SK-N-SH treated with all-trans-retinoic acid at 6 μM for 48 hours (cell line): ENCODE data around the gene ELF1.

Source experiments
- ATAC-seq: fragments of 200-7000 bp; cut with Tn5 transposase; 3 replicates; pipeline ENCODE4 v1.9.1; 2020; ENCODE audit warnings: mild to moderate bottlenecking, moderate library complexity
- ARNTL ChIP-seq: fragments of 450-650 bp; formaldehyde crosslinking; IDR thresholded peaks from 2 replicates; pipeline ENCODE4 v1.5.0; 2020; ENCODE audit warnings: low read depth, mild to moderate bottlenecking, moderate library complexity, borderline replicate concordance
- BACH2 ChIP-seq: fragments of 250-450 bp; sonication (Bioruptor Pico); IDR thresholded peaks from 2 replicates; pipeline ENCODE4 v1.9.0; 2021; ENCODE audit warnings: mild to moderate bottlenecking, borderline replicate concordance
- CREB5 ChIP-seq: fragments of 250-450 bp; sonication (Bioruptor Pico); IDR thresholded peaks from 2 replicates; pipeline ENCODE4 v1.5.1; 2020; ENCODE audit warnings: low read depth, mild to moderate bottlenecking, moderate library complexity
- ESRRG ChIP-seq: fragments of 250-450 bp; sonication (Bioruptor Pico); IDR thresholded peaks from 2 replicates; pipeline ENCODE4 v1.6.1; 2021; ENCODE audit warnings: mild to moderate bottlenecking
- GLIS3 ChIP-seq: fragments of 250-450 bp; sonication (Bioruptor Pico); IDR thresholded peaks from 2 replicates; pipeline ENCODE4 v1.5.0; 2020; ENCODE audit warnings: mild to moderate bottlenecking, moderate library complexity
- ISL1 ChIP-seq: fragments of 250-450 bp; sonication (Bioruptor Pico); IDR thresholded peaks from 2 replicates; pipeline ENCODE4 v2.1.2; 2022; ENCODE audit warnings: mild to moderate bottlenecking, moderate library complexity
- OSR1 ChIP-seq: fragments of 250-450 bp; sonication (Bioruptor Pico); IDR thresholded peaks from 2 replicates; pipeline ENCODE4 v1.8.0; 2022; ENCODE audit warnings: moderate library complexity, mild to moderate bottlenecking, inconsistent platforms
- PATZ1 ChIP-seq: fragments of 250-450 bp; sonication (Bioruptor Pico); IDR thresholded peaks from 2 replicates; pipeline ENCODE4 v1.8.0; 2020; ENCODE audit warnings: mild to moderate bottlenecking, moderate library complexity, borderline replicate concordance
- POU6F1 ChIP-seq: fragments of 250-450 bp; sonication (Bioruptor Pico); IDR thresholded peaks from 2 replicates; pipeline ENCODE4 v1.8.0; 2021; ENCODE audit warnings: low read depth, mild to moderate bottlenecking, moderate library complexity, borderline replicate concordance
- PPARA ChIP-seq: fragments of 250-450 bp; sonication (Bioruptor Pico); IDR thresholded peaks from 2 replicates; pipeline ENCODE4 v1.5.0; 2020; ENCODE audit warnings: mild to moderate bottlenecking, borderline replicate concordance
- RARB ChIP-seq: fragments of 250-450 bp; sonication (Bioruptor Pico); IDR thresholded peaks from 2 replicates; pipeline ENCODE4 v1.8.0; 2021; ENCODE audit warnings: mild to moderate bottlenecking, moderate library complexity
- TCF4 ChIP-seq: fragments of 250-450 bp; sonication (Bioruptor Pico); IDR thresholded peaks from 2 replicates; pipeline ENCODE4 v1.8.0; 2021; ENCODE audit warnings: mild to moderate bottlenecking, moderate library complexity, borderline replicate concordance
- TOX ChIP-seq: fragments of 250-450 bp; sonication (Bioruptor Pico); IDR thresholded peaks from 2 replicates; pipeline ENCODE4 v1.8.0; 2021; ENCODE audit warnings: mild to moderate bottlenecking, moderate library complexity, borderline replicate concordance
- TSHZ2 ChIP-seq: fragments of 250-450 bp; sonication (Bioruptor Pico); IDR thresholded peaks from 2 replicates; pipeline ENCODE4 v1.5.0; 2020; ENCODE audit warnings: mild to moderate bottlenecking, moderate library complexity
- ZC3H10 ChIP-seq: fragments of 250-450 bp; sonication (Bioruptor Pico); IDR thresholded peaks from 2 replicates; pipeline ENCODE4 v1.5.1; 2021; ENCODE audit warnings: mild to moderate bottlenecking, moderate library complexity
- ZFP3 ChIP-seq: fragments of 250-450 bp; sonication (Bioruptor Pico); IDR thresholded peaks from 2 replicates; pipeline ENCODE4 v1.5.0; 2020; ENCODE audit warnings: mild to moderate bottlenecking, moderate library complexity
- ZFP30 ChIP-seq: fragments of 450-650 bp; formaldehyde crosslinking; IDR thresholded peaks from 2 replicates; pipeline ENCODE4 v1.5.0; 2022; ENCODE audit warnings: mild to moderate bottlenecking, moderate library complexity
- ZNF565 ChIP-seq: fragments of 450-650 bp; formaldehyde crosslinking; conservative IDR thresholded peaks from 2 replicates; pipeline ENCODE4 v1.5.0; 2020; ENCODE audit warnings: low read depth, mild to moderate bottlenecking, moderate library complexity
- ZNF70 ChIP-seq: fragments of 450-650 bp; formaldehyde crosslinking; IDR thresholded peaks from 2 replicates; pipeline ENCODE4 v1.5.0; 2020; ENCODE audit warnings: mild to moderate bottlenecking, moderate library complexity
- ZNF8 ChIP-seq: fragments of 450-650 bp; formaldehyde crosslinking; IDR thresholded peaks from 2 replicates; pipeline ENCODE4 v1.5.0; 2020; ENCODE audit warnings: mild to moderate bottlenecking, moderate library complexity

Gene ELF1

GRCh38 chr13:41013835-41014234 lies 5.3 kb downstream of the ELF1 start (continued):
- TF ChIP-seq POU6F1 (CRISPR knock-in tag) = no peak
- no peak for TF ChIP-seq ZFP30 (CRISPR knock-in tag)
- TF ChIP-seq ZNF70 (CRISPR knock-in tag) = no peak
- TF ChIP-seq OSR1 (CRISPR knock-in tag) = no peak
- TF ChIP-seq RARB (CRISPR knock-in tag) = no peak
- TF ChIP-seq ZFP3 (CRISPR knock-in tag) = no peak
- no peak for TF ChIP-seq ZNF8 (CRISPR knock-in tag)
- TF ChIP-seq ZC3H10 (CRISPR knock-in tag) = no peak
- TF ChIP-seq PPARA = no peak
- no peak for TF ChIP-seq BACH2 (CRISPR knock-in tag)
- TF ChIP-seq, all 23 proteins: peak for 0

GRCh38 chr13:41012536-41012935 lies 6.6 kb downstream of the ELF1 start:
- TF ChIP-seq ESRRG (CRISPR knock-in tag) (no peak), TSHZ2 (CRISPR knock-in tag) (no peak), BACH2 (CRISPR knock-in tag) (no peak), GLIS3 (CRISPR knock-in tag) (no peak), ZNF565 (no peak), PATZ1 (CRISPR knock-in tag) (no peak), ZNF8 (CRISPR knock-in tag) (no peak), PPARA (no peak), ZFP30 (CRISPR knock-in tag) (no peak), ZNF70 (CRISPR knock-in tag) (no peak)
- TF ChIP-seq, all 23 proteins: peak for 0
- ATAC-seq = no peak

GRCh38 chr13:41011382-41011956 lies 7.6 kb downstream of the ELF1 start:
- ATAC-seq = no peak
- no peak for TF ChIP-seq POU6F1 (CRISPR knock-in tag)
- no peak for TF ChIP-seq TCF4 (CRISPR knock-in tag)
- no peak for TF ChIP-seq ZNF8 (CRISPR knock-in tag)
- no peak for TF ChIP-seq ZFP3 (CRISPR knock-in tag)
- no peak for TF ChIP-seq ZNF70 (CRISPR knock-in tag)
- TF ChIP-seq CREB5 (CRISPR knock-in tag) = no peak
- TF ChIP-seq ISL1 (CRISPR knock-in tag) = no peak
- no peak for TF ChIP-seq ESRRG (CRISPR knock-in tag)
- no peak for TF ChIP-seq RARB (CRISPR knock-in tag)
- TF ChIP-seq ARNTL = no peak
- TF ChIP-seq TOX = no peak
- no peak for TF ChIP-seq TSHZ2 (CRISPR knock-in tag)
